HL-60 (cell line): ENCODE measurements around the gene AAK1.

Experiments used
- DNase-seq, 2 experiments: peaks; one replicate each; pipeline ENCODE4 v3.0.0-alpha.2; 2010 to 2020; ENCODE audit warnings: low read depth in 1 of 2, low spot score in 1 of 2
- H3K27ac ChIP-seq: fragments of 250-450 bp; sonication (Bioruptor Pico); replicated peaks from 2 replicates; pipeline ENCODE4 v1.5.1; 2020; ENCODE audit warnings: mild to moderate bottlenecking, moderate library complexity
- H3K27me3 ChIP-seq: fragments of 250-450 bp; sonication (Bioruptor Pico); 2 replicates; pipeline ENCODE4 v1.5.1; 2021; ENCODE audit warnings: mild to moderate bottlenecking, moderate library complexity; ENCODE audit not compliant: insufficient read depth, poor library complexity, severe bottlenecking
- H3K4me3 ChIP-seq: replicated peaks from 2 replicates; pipeline ENCODE4 v1.5.1; 2011; ENCODE audit warnings: mild to moderate bottlenecking, control low read depth, low read length; ENCODE audit not compliant: insufficient read depth
- CTCF ChIP-seq: IDR thresholded peaks from one replicate; pipeline ENCODE4 v1.5.1; 2011; ENCODE audit warnings: low read length, control low read depth, inconsistent platforms; ENCODE audit not compliant: insufficient read depth
- GABPA ChIP-seq: IDR thresholded peaks from 2 replicates; pipeline ENCODE4 v1.6.1; 2012; ENCODE audit warnings: low read depth
- POLR2AphosphoS5 ChIP-seq: IDR thresholded peaks from 2 replicates; pipeline ENCODE4 v1.6.1; 2012; ENCODE audit warnings: low read depth
- REST ChIP-seq: IDR thresholded peaks from 2 replicates; pipeline ENCODE4 v1.6.1; 2012; ENCODE audit warnings: low read depth; ENCODE audit not compliant: insufficient replicate concordance
- SPI1 ChIP-seq: IDR thresholded peaks from 2 replicates; pipeline ENCODE4 v1.6.1; 2012; ENCODE audit warnings: low read depth, mild to moderate bottlenecking, borderline replicate concordance

AAK1 gene

GRCh38 chr2:69631402-69631801, 12.1 kb downstream of the AAK1 start:
- DNase-seq = no peak
- Histone ChIP-seq H3K27ac (no peak overlapping the region), H3K27me3 (no peaks in the 10 kb centered on the region), H3K4me3 (no peak overlapping the region)
- TF ChIP-seq GABPA = no peak
- no peak for TF ChIP-seq POLR2AphosphoS5
- TF ChIP-seq REST = no peak
- no peak for TF ChIP-seq CTCF
- no peak for TF ChIP-seq SPI1

GRCh38 chr2:69629921-69630608, 13.5 kb downstream of the AAK1 start:
- Histone ChIP-seq H3K27me3 (no peaks in the 10 kb centered on the region), H3K27ac (no peak overlapping the region), H3K4me3 (no peak overlapping the region)
- DNase-seq = no peak
- TF ChIP-seq POLR2AphosphoS5 (no peak), CTCF (no peak), SPI1 (no peak), REST (no peak), GABPA (no peak)

- peak; percentile 36 to 65 for DNase-seq
- H3K27me3 ChIP-seq = no peaks in the 10 kb centered on the region
- H3K4me3 ChIP-seq = no peak overlapping the region
- H3K27ac ChIP-seq = no peak overlapping the region
- TF ChIP-seq SPI1 (peak; percentile 93), CTCF (no peak), POLR2AphosphoS5 (no peak)
Measured at GRCh38 chr2:69628325-69629021, 15.1 kb downstream of the AAK1 start.
